Endothelial cell (in vitro differentiated cells): ENCODE data around the gene CACNG4. TPM values are rescaled to one million over a fixed set of nuclear protein-coding genes. Genes with fewer than 3 reads are reported as not detected.

Experiments
- DNase-seq: peaks from one replicate; pipeline ENCODE4 v3.0.0; 2021; ENCODE audit warnings: low spot score
- H3K27ac Mint-ChIP-seq: one replicate; pipeline ENCODE4 v1.8.0; 2021; ENCODE audit warnings: mixed read lengths, inconsistent platforms; ENCODE audit not compliant: unreplicated experiment
- H3K27me3 Mint-ChIP-seq: one replicate; pipeline ENCODE4 v1.8.0; 2021; ENCODE audit warnings: mild to moderate bottlenecking, moderate library complexity, mixed read lengths, inconsistent platforms; ENCODE audit not compliant: unreplicated experiment
- H3K36me3 Mint-ChIP-seq: one replicate; pipeline ENCODE4 v1.8.0; 2021; ENCODE audit warnings: mild to moderate bottlenecking, low read depth, mixed read lengths, inconsistent platforms; ENCODE audit not compliant: unreplicated experiment
- H3K4me1 Mint-ChIP-seq: one replicate; pipeline ENCODE4 v1.8.0; 2021; ENCODE audit warnings: mild to moderate bottlenecking, mixed read lengths, inconsistent platforms; ENCODE audit not compliant: unreplicated experiment
- H3K4me3 Mint-ChIP-seq: one replicate; pipeline ENCODE4 v1.8.0; 2021; ENCODE audit warnings: mild to moderate bottlenecking, mixed read lengths, inconsistent platforms; ENCODE audit not compliant: unreplicated experiment
- H3K9me3 Mint-ChIP-seq: one replicate; pipeline ENCODE4 v1.8.0; 2021; ENCODE audit warnings: mixed read lengths, inconsistent platforms; ENCODE audit not compliant: unreplicated experiment
- total RNA-seq: library from RNA; stranded (reverse); fragmentation: NEBNext Ultra II Directional; extraction: Animal tissue kit (Norgen Biotek cat#: 25700); gene quantifications from one replicate; pipeline ENCODE4 v1.2.1, GENCODE V29; 2021; ENCODE audit not compliant: unreplicated experiment
- TF ChIP-seq, protein P1 (sequence below): fragments of 200-600 bp; sonication (generic); IDR thresholded peaks from one replicate; pipeline ENCODE4 v1.5.0; 2021; ENCODE audit warnings: antibody characterized with exemption; ENCODE audit not compliant: unreplicated experiment

CACNG4 gene
- total RNA-seq, 1 donor from 2014 or later, result 0.33 TPM

DNA sequence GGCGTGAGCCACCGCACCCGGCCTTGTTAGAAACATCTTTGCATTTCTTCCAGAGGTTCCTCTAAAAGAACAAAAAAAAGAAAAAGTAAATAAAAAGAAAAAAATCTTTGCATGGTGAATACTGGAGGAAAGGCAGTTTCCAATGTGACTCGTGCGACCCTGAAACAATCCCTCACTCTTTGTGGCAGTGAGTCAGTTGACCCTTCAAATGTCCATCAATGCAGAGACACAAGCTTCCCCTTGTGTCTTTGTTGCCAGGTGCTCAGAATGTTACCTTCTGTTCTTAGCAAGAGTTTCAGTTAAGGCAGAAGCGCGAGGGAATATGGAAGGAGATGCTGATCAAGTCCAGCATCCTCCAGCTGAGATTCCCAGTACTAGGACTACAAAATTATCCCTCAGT, 16.4 kb downstream of the CACNG4 start:
- Mint-ChIP-seq H3K27ac (no peak overlapping the region), H3K36me3 (no peaks in the 10 kb centered on the region), H3K9me3 (no peaks in the 10 kb centered on the region), H3K4me3 (no peak overlapping the region), H3K4me1 (no peaks in the 10 kb centered on the region), H3K27me3 (peaks cover 3% of the 10 kb centered on the region)
- DNase-seq, result no peak
- TF ChIP-seq, protein P1, sequence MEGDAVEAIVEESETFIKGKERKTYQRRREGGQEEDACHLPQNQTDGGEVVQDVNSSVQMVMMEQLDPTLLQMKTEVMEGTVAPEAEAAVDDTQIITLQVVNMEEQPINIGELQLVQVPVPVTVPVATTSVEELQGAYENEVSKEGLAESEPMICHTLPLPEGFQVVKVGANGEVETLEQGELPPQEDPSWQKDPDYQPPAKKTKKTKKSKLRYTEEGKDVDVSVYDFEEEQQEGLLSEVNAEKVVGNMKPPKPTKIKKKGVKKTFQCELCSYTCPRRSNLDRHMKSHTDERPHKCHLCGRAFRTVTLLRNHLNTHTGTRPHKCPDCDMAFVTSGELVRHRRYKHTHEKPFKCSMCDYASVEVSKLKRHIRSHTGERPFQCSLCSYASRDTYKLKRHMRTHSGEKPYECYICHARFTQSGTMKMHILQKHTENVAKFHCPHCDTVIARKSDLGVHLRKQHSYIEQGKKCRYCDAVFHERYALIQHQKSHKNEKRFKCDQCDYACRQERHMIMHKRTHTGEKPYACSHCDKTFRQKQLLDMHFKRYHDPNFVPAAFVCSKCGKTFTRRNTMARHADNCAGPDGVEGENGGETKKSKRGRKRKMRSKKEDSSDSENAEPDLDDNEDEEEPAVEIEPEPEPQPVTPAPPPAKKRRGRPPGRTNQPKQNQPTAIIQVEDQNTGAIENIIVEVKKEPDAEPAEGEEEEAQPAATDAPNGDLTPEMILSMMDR, result no peak

DNA sequence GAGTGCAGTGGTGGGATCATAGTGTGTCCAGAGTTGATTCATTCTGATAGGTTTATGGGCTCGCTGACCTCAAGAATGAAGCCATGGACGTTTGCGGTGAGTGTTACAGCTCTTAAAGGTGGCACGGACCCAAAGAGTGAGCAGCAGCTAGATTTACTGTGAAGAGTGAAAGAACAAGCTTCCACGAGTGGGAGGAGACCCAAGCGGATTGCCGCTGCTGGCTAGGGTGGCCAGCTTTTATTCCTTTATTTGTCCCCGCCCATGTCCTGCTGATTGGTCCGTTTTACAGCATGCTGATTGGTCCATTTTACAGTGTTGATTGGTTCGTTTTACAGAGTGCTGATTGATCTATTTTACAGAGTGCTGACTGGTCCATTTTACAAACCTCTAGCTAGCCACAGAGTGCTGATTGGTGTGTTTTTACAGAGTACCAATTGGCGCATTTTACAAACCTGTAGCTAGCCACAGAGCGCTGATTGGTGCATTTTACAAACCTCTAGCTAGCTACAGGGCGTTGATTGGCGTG, 17.5 kb downstream of the CACNG4 start:
- H3K27ac Mint-ChIP-seq, result no peak overlapping the region
- H3K27me3 Mint-ChIP-seq, result peaks cover 3% of the 10 kb centered on the region
- H3K4me1 Mint-ChIP-seq, result no peaks in the 10 kb centered on the region
- DNase-seq, result no peak
- H3K36me3 Mint-ChIP-seq, result no peaks in the 10 kb centered on the region
- no peak overlapping the region for H3K4me3 Mint-ChIP-seq
- TF ChIP-seq, protein P1, result no peak
- H3K9me3 Mint-ChIP-seq, result no peaks in the 10 kb centered on the region

DNA sequence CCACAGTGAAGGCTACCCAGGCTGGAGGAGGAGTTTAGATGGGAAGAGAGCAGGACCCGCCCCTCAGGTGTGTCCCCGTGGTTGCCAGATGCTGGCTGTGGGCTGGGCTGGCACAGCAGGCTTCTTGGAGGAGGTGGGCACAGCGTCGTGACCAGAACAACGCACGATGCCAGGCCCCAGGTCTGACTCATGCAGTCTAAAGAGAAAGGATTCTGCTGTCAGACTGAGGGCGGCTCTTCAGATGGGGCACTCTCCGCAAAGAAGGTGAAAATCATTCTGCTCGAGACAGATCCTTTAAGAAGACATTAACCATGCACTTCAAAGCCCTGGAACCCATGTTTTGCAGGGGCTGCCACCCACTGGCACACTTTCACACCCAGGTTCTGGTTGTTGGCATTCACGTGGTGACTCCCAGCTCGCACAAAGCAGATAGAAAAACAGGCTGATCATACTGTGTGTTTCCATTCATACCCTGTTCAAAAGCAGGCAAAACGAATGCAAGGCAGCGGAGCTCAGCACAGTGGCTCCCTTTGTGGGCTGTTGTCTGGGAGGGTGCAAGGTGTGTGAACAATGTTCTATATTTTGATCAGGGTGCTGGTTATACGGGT, 19.0 kb downstream of the CACNG4 start:
- H3K9me3 Mint-ChIP-seq, result no peaks in the 10 kb centered on the region
- H3K4me3 Mint-ChIP-seq, result no peak overlapping the region
- H3K27me3 Mint-ChIP-seq, result no peaks in the 10 kb centered on the region
- H3K36me3 Mint-ChIP-seq, result no peaks in the 10 kb centered on the region
- H3K27ac Mint-ChIP-seq, result no peak overlapping the region
- H3K4me1 Mint-ChIP-seq, result no peaks in the 10 kb centered on the region
- TF ChIP-seq, protein P1, result no peak
- no peak for DNase-seq

DNA sequence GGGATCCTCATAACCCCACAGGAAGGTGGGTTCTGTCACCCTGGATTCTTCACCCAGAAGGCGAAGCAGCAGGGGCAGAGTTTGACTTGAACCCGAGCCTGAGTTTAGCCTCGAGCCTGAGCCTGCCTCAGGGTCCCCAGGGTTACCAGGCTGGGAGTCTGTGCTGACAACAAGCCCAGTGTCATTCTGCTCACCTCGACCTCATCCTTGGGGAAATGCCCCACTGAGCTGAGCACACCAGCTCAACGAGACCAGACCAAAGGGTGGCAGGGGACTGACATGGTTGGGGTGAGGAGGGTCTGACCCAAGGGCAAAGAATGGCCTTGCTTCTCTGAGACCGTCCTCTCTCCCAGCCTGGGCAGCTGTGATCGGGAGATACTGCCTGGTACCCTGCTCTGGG, 20.2 kb downstream of the CACNG4 start:
- no peak for DNase-seq
- Mint-ChIP-seq H3K27ac (no peak overlapping the region), H3K36me3 (no peaks in the 10 kb centered on the region), H3K4me3 (no peak overlapping the region), H3K27me3 (no peaks in the 10 kb centered on the region), H3K9me3 (no peaks in the 10 kb centered on the region), H3K4me1 (no peaks in the 10 kb centered on the region)
- TF ChIP-seq, protein P1, result no peak

DNA sequence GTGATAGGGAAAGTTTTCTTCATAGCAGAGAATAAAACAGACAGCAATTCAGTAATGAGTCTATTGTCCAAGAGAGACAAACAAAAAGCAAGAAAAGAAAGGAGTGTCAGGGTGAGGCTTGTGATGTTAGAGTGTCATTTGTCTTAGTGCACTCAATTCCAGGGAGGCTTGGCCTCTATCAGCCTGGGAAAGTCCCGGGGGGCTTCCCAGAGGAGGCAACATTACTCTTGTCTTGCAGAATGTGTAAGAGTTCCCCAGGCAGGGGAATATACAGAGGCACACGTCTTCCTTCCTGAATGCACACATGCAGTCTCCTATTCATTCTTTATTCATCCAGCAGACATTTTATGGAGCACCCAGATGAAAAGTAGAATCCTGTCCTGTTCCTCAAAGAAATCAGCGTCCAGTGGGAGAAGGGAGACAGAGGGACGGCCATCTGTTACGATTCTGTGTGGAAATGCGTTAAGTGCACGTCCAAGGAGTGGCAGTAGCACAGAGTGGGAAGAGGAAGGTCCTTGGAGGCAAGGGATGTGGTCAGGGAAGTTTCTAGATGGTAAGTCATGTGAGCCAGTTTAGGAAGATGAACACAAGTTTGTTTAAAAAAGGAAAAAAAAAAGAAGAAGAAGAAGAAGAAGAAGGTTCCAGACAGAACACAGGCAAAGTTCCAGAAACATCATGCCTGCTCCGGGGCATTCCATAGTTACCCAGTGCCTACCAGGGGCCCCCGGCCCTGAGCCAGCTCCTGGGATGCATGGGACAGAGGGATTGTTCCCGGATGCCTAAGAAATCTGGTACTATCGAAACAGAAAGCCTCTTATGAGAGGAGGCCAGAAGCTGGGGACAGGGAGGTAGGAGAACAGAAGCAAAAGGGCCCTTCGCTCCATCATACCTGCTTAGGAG, 21.1 kb downstream of the CACNG4 start:
- no peak overlapping the region for H3K4me3 Mint-ChIP-seq

More for the DNA sequence above, 21.1 kb downstream of the CACNG4 start:
- Mint-ChIP-seq H3K27me3 (no peaks in the 10 kb centered on the region), H3K9me3 (no peaks in the 10 kb centered on the region), H3K36me3 (no peaks in the 10 kb centered on the region), H3K27ac (no peak overlapping the region), H3K4me1 (no peaks in the 10 kb centered on the region)
- TF ChIP-seq, protein P1, result no peak
- no peak for DNase-seq
